Esophagus (tissue), 2 donors: ENCODE measurements around the gene UNC119B. TPM values are rescaled to one million over a fixed set of nuclear protein-coding genes. Genes with fewer than 3 reads are reported as not detected.

Source experiments
- H3K27ac ChIP-seq, 2 donors: one replicate each; pipeline ENCODE4 v1.5.1; 2013; ENCODE audit warnings: low read depth in 2 of 2, mild to moderate bottlenecking in 2 of 2, inconsistent platforms in 1 of 2, low read length in 1 of 2, moderate library complexity in 1 of 2
- H3K27me3 ChIP-seq, 2 donors: one replicate each; pipeline ENCODE4 v1.6.1; 2013; ENCODE audit warnings: low read length in 2 of 2, control low read depth in 1 of 2, mild to moderate bottlenecking in 1 of 2; ENCODE audit not compliant: insufficient read depth in 2 of 2, control insufficient read depth in 1 of 2
- H3K36me3 ChIP-seq, 2 donors: one replicate each; pipeline ENCODE4 v1.6.1; 2013; ENCODE audit warnings: low read length in 1 of 2; ENCODE audit not compliant: control insufficient read depth in 2 of 2, insufficient read depth in 2 of 2
- H3K4me1 ChIP-seq, 2 donors: one replicate each; pipeline ENCODE4 v1.6.1; 2013; ENCODE audit warnings: low read length in 1 of 2; ENCODE audit not compliant: control insufficient read depth in 2 of 2, insufficient read depth in 2 of 2
- H3K4me3 ChIP-seq, 2 donors: one replicate each; pipeline ENCODE4 v1.5.1; 2013; ENCODE audit warnings: low read length in 2 of 2, mild to moderate bottlenecking in 2 of 2, low read depth in 1 of 2, moderate library complexity in 1 of 2
- H3K9me3 ChIP-seq, 2 donors: one replicate each; pipeline ENCODE4 v1.6.1; 2013; ENCODE audit warnings: mild to moderate bottlenecking in 2 of 2, low read depth in 1 of 2, low read length in 1 of 2, moderate library complexity in 1 of 2; ENCODE audit not compliant: control insufficient read depth in 2 of 2, insufficient read depth in 1 of 2
- WGBS, 2 donors: extraction: QIAGEN DNeasy Blood & Tissue Kit; methylation state at CpG; one replicate each; pipeline ENCODE4 v1.1.7; 2013; 5-methylcytosine and 5-hydroxymethylcytosine counted together
- polyA plus RNA-seq, 2 donors: library from polyadenylated mRNA; stranded (reverse); fragments of 200-250 nt; gene quantifications; one replicate each; pipeline ENCODE4 v1.2.3, GENCODE V29; 2013
- donor health status: healthy with polysubstance abuse.
- donor health status: Bipolar disorder and iron deficiency.

Gene UNC119B
- polyA plus RNA-seq, 2 donors, result 4.9 to 9.1 TPM

DNA sequence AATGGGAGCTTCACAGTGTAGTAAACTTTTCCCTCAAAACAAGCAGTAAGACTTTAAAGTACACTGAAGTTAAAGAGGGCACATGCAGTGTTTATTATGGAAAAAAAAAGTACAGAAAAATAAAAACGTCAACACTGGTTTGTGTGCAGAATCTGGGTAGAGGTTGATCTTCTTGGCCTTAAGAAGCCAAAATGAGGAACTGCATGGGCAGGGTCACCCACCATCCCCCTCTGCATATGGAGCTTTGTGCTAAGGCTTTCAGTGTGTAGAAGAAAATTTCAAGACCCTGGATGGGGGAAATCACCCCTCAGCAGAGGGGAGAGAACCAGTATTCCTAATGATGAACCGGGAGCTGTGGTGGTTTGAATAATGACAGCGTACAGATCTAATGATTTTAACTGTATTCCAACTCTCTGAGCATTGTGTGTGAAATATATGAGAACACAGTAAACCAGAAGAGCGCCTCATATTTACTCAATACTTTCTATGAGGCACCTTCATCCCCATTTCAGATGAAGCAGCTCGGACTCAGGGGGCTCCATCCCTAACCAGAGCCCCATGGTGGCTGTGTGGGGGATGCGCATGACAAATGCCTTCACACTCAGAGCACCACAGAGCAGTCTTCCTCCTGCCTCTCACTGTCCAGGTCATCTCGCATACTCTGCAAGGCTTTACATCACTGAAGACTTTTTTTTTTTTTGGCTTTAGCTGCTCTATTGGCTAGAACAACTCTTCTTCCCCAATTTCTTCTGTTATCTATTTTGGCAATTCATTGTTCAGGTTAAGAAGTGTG lies 48.7 kb downstream of the UNC119B start:
- Histone ChIP-seq H3K36me3 (peaks cover 5 to 21% of the 10 kb centered on the region in 2 donors), H3K9me3 (no peaks in the 10 kb centered on the region), H3K4me3 (no peak overlapping the region), H3K27ac (no peak overlapping the region), H3K4me1 (peaks cover 2 to 4% of the 10 kb centered on the region in 2 donors), H3K27me3 (no peaks in the 10 kb centered on the region)
- 93 to 94% methylated on average over 7 of the region's 7 CpGs for WGBS, 2 donors

DNA sequence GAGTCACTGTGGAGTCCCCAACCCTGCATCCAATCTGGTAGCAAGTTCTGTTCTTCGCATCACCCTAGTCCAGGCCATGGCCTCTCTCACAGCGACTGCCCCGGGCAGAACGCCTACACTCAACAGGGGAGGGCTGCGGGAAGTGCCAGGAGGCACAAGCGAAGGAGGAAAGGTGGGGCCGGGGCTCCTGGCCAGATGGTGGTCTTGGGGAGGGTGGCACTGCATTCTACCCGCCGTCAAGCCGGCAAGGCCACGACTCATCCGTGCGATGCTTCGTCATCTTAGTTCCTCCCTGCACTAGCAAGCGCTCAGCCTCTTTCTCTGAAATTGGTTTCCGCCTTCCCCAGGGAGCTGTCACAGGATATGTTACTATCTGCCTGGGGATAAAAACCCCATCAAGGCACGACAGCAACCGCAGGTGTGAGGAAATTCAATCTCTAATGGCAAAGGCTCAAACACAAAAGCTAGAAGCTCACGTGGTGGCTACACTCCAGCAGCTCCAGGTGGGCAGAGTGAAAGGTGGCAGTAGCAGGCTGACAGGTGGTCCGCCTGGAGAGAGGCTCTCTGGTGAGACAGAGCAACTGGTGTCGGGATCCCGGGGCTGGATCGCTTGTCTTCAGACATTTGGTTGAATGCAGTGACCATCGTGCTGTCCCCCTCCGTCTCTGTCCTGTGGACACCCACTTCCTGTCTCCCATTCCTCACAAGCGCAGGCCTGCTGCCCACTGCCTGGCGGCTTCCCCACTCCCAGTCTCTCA lies 49.5 kb downstream of the UNC119B start:
- Histone ChIP-seq H3K4me1 (peaks cover 2 to 4% of the 10 kb centered on the region in 2 donors), H3K4me3 (no peak overlapping the region), H3K27ac (no peak overlapping the region), H3K9me3 (no peaks in the 10 kb centered on the region), H3K27me3 (no peaks in the 10 kb centered on the region), H3K36me3 (peaks cover 8 to 23% of the 10 kb centered on the region in 2 donors)
- 86 to 88% methylated on average over 27 of the region's 27 CpGs for WGBS, 2 donors

DNA sequence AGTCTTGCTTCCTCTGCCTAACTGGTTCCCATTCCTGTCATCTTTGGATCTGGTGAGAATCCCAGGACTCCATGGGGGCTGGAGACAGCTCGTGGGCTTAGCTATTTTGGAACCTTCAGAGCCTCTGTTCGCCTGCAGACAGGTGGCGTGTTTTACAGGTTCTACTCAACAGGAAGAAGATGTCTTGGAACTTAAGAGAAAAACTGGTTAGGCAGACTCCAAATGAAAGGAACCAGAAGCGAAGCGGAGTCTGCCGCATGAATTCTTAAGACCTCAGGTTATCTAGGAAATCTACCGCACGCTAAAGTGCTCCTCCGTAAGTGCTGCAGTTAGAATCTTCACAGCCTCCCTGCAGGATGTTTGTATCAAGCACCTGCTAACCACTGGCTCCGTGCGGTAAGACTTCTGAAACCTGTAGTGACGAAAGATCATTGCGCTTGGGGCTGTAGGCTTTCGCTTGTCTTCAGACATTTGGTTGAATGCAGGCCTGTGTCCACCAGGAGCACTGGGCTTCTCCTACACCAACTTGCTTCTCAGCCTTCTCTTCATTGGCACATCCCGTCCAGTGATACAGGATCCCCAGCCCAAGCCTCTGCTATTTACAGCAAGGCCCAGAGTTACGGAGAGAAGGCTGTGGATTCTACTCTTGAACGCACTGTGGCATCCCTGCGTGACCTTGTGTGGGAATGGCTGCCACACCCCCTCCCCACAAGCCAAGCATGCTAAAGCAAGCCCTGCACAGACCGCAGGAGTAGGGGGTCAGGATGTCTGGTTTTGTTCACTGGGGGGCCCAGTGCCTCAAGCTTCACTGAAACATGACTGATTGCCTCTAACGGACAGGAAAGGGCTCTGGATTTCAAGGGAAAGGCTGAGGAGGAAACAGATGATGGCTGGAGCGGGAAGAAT lies 50.3 kb downstream of the UNC119B start:
- Histone ChIP-seq H3K4me3 (no peak overlapping the region), H3K36me3 (peaks cover 8 to 28% of the 10 kb centered on the region in 2 donors), H3K27me3 (no peaks in the 10 kb centered on the region), H3K27ac (peak overlapping the region in 1 of 2 donors; percentile 30), H3K4me1 (peaks cover 2 to 4% of the 10 kb centered on the region in 2 donors), H3K9me3 (no peaks in the 10 kb centered on the region)
- WGBS, 2 donors, result 90 to 93% methylated on average over 21 of the region's 21 CpGs

DNA sequence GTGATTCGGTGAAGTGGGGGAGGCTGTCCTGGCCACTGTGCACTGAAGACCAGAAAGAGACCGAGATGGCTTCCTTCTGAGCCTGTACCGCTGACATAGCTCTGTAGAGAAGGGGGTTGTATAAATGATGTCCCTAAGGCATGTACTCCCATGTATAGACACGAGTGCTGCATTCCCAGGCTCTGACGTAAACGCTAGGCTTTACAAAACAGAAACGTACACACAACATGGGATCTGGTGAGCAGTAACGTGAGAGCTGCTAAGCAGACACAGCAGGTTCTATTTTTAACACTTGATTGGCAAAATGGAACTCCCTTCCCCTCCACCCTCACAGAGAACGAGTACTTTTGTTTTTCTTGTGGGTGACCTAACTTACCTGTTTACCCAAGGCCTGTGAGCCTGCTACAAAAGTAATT lies 51.3 kb downstream of the UNC119B start:
- peaks cover 16 to 36% of the 10 kb centered on the region in 2 donors for H3K36me3 ChIP-seq
- peaks cover 2 to 4% of the 10 kb centered on the region in 2 donors for H3K4me1 ChIP-seq
- 33 to 45% methylated on average over 9 of the region's 9 CpGs for WGBS, 2 donors
- H3K9me3 ChIP-seq, result no peaks in the 10 kb centered on the region
- peak overlapping the region; percentile 30 to 60 for H3K27ac ChIP-seq
- H3K4me3 ChIP-seq, result no peak overlapping the region
- H3K27me3 ChIP-seq, result no peaks in the 10 kb centered on the region

DNA sequence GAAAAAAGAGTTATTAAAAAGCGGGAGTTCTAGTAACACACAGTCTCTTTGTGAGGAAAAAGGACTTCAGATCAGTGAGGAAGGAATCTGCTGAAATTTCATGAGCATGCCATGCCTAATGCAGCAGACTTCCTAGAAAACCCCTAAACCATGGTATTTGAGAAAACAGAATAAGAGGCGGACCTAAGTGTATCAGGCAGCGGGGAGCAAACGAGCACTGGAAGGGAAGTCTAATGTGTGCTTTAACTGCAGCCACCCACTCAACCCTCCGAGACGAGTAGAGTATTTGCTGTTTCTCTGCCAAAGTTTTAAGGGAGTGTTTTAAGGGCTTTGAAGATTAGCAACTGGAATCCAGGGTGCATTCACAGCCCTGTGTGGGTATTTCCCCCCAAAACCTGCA lies 51.8 kb downstream of the UNC119B start:
- Histone ChIP-seq H3K9me3 (no peaks in the 10 kb centered on the region), H3K27ac (peak overlapping the region; percentile 30 to 45), H3K36me3 (peaks cover 18 to 42% of the 10 kb centered on the region in 2 donors), H3K4me3 (no peak overlapping the region), H3K4me1 (peaks cover 2 to 4% of the 10 kb centered on the region in 2 donors), H3K27me3 (no peaks in the 10 kb centered on the region)
- WGBS, 2 donors, result 44 to 51% methylated on average over 6 of the region's 6 CpGs

DNA sequence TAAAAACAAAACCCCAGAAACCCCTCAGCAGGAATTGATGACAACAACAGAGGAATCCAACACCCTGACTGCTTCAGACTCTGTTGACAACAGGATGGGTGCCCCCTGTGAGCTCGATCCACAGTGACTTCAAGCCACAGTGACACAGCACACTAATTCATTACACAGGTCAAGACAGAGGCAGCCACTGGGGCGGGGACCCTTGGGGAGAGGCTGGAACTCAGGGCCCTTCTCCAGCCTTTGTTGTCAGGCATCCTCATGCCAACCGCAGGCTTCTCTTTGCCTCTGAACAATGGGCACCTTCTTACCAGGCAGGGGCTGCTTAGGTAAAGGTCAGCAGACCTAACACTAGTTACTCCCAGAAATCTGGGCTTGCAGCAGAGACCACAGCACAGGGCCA lies 53.0 kb downstream of the UNC119B start:
- Histone ChIP-seq H3K36me3 (peaks cover 20 to 44% of the 10 kb centered on the region in 2 donors), H3K27me3 (no peaks in the 10 kb centered on the region), H3K9me3 (no peaks in the 10 kb centered on the region), H3K27ac (no peak overlapping the region), H3K4me3 (no peak overlapping the region), H3K4me1 (peaks cover 2 to 4% of the 10 kb centered on the region in 2 donors)
- WGBS, 2 donors, result 69 to 88% methylated on average over 3 of the region's 3 CpGs

DNA sequence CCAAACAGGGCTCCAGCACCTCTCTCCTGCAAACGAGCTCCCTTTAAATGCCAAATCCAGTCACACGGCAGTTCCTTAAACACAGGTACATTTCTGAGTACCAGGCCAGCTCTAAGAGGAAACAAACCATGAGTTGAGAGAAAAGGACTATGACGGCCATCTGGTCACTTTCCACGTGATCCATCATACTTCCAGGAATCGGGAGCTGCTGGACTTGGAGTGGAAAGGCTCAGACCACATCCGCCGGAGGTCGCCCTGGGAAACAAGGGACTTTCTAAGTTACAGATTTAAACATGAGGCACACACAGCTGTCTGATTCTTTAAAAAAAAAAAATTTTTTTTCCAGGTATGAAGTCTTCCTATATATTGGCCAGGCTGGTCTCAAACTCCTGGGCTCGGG lies 54.6 kb downstream of the UNC119B start:
- H3K4me1 ChIP-seq, result peaks cover 2 to 4% of the 10 kb centered on the region in 2 donors
- no peaks in the 10 kb centered on the region for H3K27me3 ChIP-seq
- H3K36me3 ChIP-seq, result peaks cover 20 to 40% of the 10 kb centered on the region in 2 donors
- H3K27ac ChIP-seq, result no peak overlapping the region
- no peaks in the 10 kb centered on the region for H3K9me3 ChIP-seq
- H3K4me3 ChIP-seq, result no peak overlapping the region
- 85 to 87% methylated on average over 9 of the region's 9 CpGs for WGBS, 2 donors

DNA sequence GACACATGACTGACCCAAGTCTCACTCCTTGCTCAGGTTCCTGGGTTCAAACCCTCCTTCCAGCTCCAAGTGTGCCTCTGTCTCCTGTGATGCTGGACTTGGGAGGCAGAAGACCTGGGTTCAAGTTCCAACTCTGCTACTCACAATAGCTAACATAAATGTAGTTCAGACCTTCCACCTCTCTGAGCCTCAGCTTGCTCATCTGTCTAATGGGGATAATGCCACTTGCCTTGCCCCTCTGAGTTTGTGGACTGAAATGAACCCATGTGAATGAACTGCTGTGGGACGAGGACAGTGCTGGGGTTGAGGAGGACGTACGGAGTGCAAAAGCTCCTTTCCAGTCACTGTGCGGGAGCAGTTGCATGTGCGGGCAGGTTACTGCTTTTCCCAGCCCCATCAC lies 56.3 kb downstream of the UNC119B start:
- peaks cover 18 to 32% of the 10 kb centered on the region in 2 donors for H3K36me3 ChIP-seq
- H3K27ac ChIP-seq, result no peak overlapping the region
- no peaks in the 10 kb centered on the region for H3K9me3 ChIP-seq
- 82% methylated on average over 5 of the region's 5 CpGs for WGBS, 2 donors
- H3K27me3 ChIP-seq, result no peaks in the 10 kb centered on the region
- H3K4me1 ChIP-seq, result peaks cover 0 to 2% of the 10 kb centered on the region in 2 donors
- no peak overlapping the region for H3K4me3 ChIP-seq
